ENCODE results near the gene SPTB.

GRCh38 chr14:64702493-64703394 lies 177.0 kb downstream of the SPTB start:
- no peak for TF ChIP-seq CTCF (IDR thresholded peaks at IDR 0.05; ENCODE audit: low read depth, low read length, poor library complexity, severe bottlenecking)
- no peak for TF ChIP-seq EZH2phosphoT487 (IDR thresholded peaks at IDR 0.05; ENCODE audit: borderline replicate concordance, low read length)

Data from DOHH2 (cell line).